Hepatocyte (in vitro differentiated cells): ENCODE data around the gene EVA1A. TPM values are rescaled to one million over a fixed set of nuclear protein-coding genes. Genes with fewer than 3 reads are reported as not detected.

Source experiments
- DNase-seq: peaks from one replicate; pipeline ENCODE4 v3.0.0-alpha.2; 2016; ENCODE audit warnings: low spot score
- H2AFZ ChIP-seq: fragments of 200-600 bp; sonication (generic); 2 replicates; pipeline ENCODE4 v1.6.0; 2016; ENCODE audit warnings: antibody characterized with exemption, mild to moderate bottlenecking
- H3K27ac ChIP-seq: fragments of 200-600 bp; sonication (generic); 2 replicates; pipeline ENCODE4 v1.5.1; 2016; ENCODE audit warnings: mild to moderate bottlenecking
- H3K27me3 ChIP-seq: fragments of 200-600 bp; sonication (generic); 2 replicates; pipeline ENCODE4 v1.6.1; 2016
- H3K36me3 ChIP-seq: fragments of 200-600 bp; sonication (generic); replicated peaks from 2 replicates; pipeline ENCODE4 v1.5.1; 2016; ENCODE audit warnings: low read depth; ENCODE audit not compliant: insufficient read depth
- H3K4me1 ChIP-seq: fragments of 200-600 bp; sonication (generic); 2 replicates; pipeline ENCODE4 v1.5.1; 2016; ENCODE audit warnings: mild to moderate bottlenecking, moderate library complexity; ENCODE audit not compliant: insufficient read depth
- H3K4me2 ChIP-seq: fragments of 200-600 bp; sonication (generic); 2 replicates; pipeline ENCODE4 v1.6.0; 2016
- H3K4me3 ChIP-seq: fragments of 200-600 bp; sonication (generic); 2 replicates; pipeline ENCODE4 v1.5.1; 2016; ENCODE audit warnings: mild to moderate bottlenecking
- H3K79me2 ChIP-seq: fragments of 200-600 bp; sonication (generic); 2 replicates; pipeline ENCODE4 v1.6.0; 2017; ENCODE audit warnings: mild to moderate bottlenecking
- H3K9me2 ChIP-seq: fragments of 200-600 bp; sonication (generic); replicated peaks from 2 replicates; pipeline ENCODE4 v1.6.0; 2017; ENCODE audit warnings: mild to moderate bottlenecking; ENCODE audit not compliant: insufficient read depth
- H3K9me3 ChIP-seq: fragments of 200-600 bp; sonication (generic); 2 replicates; pipeline ENCODE4 v1.5.1; 2016; ENCODE audit warnings: low read depth, mild to moderate bottlenecking
- H4K20me1 ChIP-seq: fragments of 200-600 bp; sonication (generic); 2 replicates; pipeline ENCODE4 v1.6.0; 2016; ENCODE audit warnings: mild to moderate bottlenecking; ENCODE audit not compliant: insufficient read depth, poor library complexity, severe bottlenecking
- CTCF ChIP-seq: fragments of 200-600 bp; sonication (generic); IDR thresholded peaks from 2 replicates; pipeline ENCODE4 v1.5.1; 2016; ENCODE audit warnings: antibody characterized with exemption, mild to moderate bottlenecking; ENCODE audit not compliant: poor library complexity
- EZH2 ChIP-seq: fragments of 200-600 bp; sonication (generic); IDR thresholded peaks from 2 replicates; pipeline ENCODE4 v1.6.1; 2016; ENCODE audit warnings: antibody characterized with exemption, mild to moderate bottlenecking, borderline replicate concordance
- EZH2phosphoT487 ChIP-seq: fragments of 200-600 bp; sonication (generic); IDR thresholded peaks from one replicate; pipeline ENCODE4 v1.6.1; 2018; ENCODE audit warnings: antibody characterized with exemption, mild to moderate bottlenecking, low read depth, moderate library complexity; ENCODE audit not compliant: unreplicated experiment, severe bottlenecking
- WGBS: methylation state at CpG from one replicate; pipeline ENCODE4 v1.1.6; 2016; ENCODE audit warnings: low lambda C conversion rate; ENCODE audit errors: missing lambda C conversion rate; 5-methylcytosine and 5-hydroxymethylcytosine counted together
- polyA plus RNA-seq: library from polyadenylated mRNA; unstranded; fragments of >200 nt; fragmentation: Nextera tagmentation; extraction: Ambion mirVana; gene quantifications from 2 replicates; pipeline ENCODE4 v1.2.1, GENCODE V29; 2016
- total RNA-seq: library from RNA; depleted of rRNA; stranded (reverse); fragments of >200 nt; gene quantifications from 2 replicates; pipeline ENCODE4 v1.2.3, GENCODE V29; 2014

The EVA1A gene
- total and polyA plus RNA-seq, 2 experiments from 2014 or later: 15.3 to 30.8 TPM

GRCh38 chr2:75552222-75552621 lies 8.5 kb downstream of the EVA1A start:
- no peaks in the 10 kb centered on the region for H3K27me3 ChIP-seq
- DNase-seq: no peak
- H3K79me2 ChIP-seq: peaks cover 8% of the 10 kb centered on the region
- no peak overlapping the region for H2AFZ ChIP-seq
- no peaks in the 10 kb centered on the region for H3K36me3 ChIP-seq
- TF ChIP-seq EZH2: no peak
- TF ChIP-seq EZH2phosphoT487: no peak
- no peak for TF ChIP-seq CTCF
- H4K20me1 ChIP-seq: no peaks in the 10 kb centered on the region
- H3K4me2 ChIP-seq: no peak overlapping the region
- H3K9me2 ChIP-seq: no peaks in the 10 kb centered on the region
- H3K4me3 ChIP-seq: no peak overlapping the region
- H3K27ac ChIP-seq: no peak overlapping the region
- WGBS: 96% methylated on average over 1 of the region's 1 CpG
- no peaks in the 10 kb centered on the region for H3K9me3 ChIP-seq
- peaks cover 11% of the 10 kb centered on the region for H3K4me1 ChIP-seq

- Histone ChIP-seq H4K20me1 (no peaks in the 10 kb centered on the region), H3K9me3 (no peaks in the 10 kb centered on the region), H3K9me2 (no peaks in the 10 kb centered on the region), H2AFZ (no peak overlapping the region), H3K79me2 (peaks cover 7% of the 10 kb centered on the region), H3K4me3 (no peak overlapping the region), H3K27me3 (no peaks in the 10 kb centered on the region), H3K36me3 (no peaks in the 10 kb centered on the region), H3K27ac (no peak overlapping the region), H3K4me1 (peaks cover 11% of the 10 kb centered on the region), H3K4me2 (no peak overlapping the region)
- 98% methylated on average over 3 of the region's 3 CpGs for WGBS
- no peak for DNase-seq
- TF ChIP-seq CTCF: no peak
- no peak for TF ChIP-seq EZH2
- TF ChIP-seq EZH2phosphoT487: no peak
These were observed 9.3 kb downstream of the EVA1A start for GRCh38 chr2:75551434-75551833.

GRCh38 chr2:75549401-75550253 lies 11.1 kb downstream of the EVA1A start:
- Histone ChIP-seq H2AFZ (no peak overlapping the region), H3K9me3 (no peaks in the 10 kb centered on the region), H3K4me2 (no peak overlapping the region), H3K4me1 (peaks cover 11% of the 10 kb centered on the region), H3K9me2 (no peaks in the 10 kb centered on the region), H3K27me3 (no peaks in the 10 kb centered on the region), H3K4me3 (no peak overlapping the region), H4K20me1 (no peaks in the 10 kb centered on the region), H3K79me2 (peaks cover 3% of the 10 kb centered on the region), H3K36me3 (no peaks in the 10 kb centered on the region), H3K27ac (no peak overlapping the region)
- WGBS: 66% methylated on average over 2 of the region's 2 CpGs
- TF ChIP-seq CTCF (no peak), EZH2 (no peak), EZH2phosphoT487 (no peak)
- no peak for DNase-seq
